HL-60 (cell line): ENCODE data around the gene WDR70.

ENCODE experiments used
- DNase-seq, 2 experiments: peaks; one replicate each; pipeline ENCODE4 v3.0.0-alpha.2; 2010 to 2020; ENCODE audit warnings: low read depth in 1 of 2, low spot score in 1 of 2
- H3K27ac ChIP-seq: fragments of 250-450 bp; sonication (Bioruptor Pico); replicated peaks from 2 replicates; pipeline ENCODE4 v1.5.1; 2020; ENCODE audit warnings: mild to moderate bottlenecking, moderate library complexity
- H3K27me3 ChIP-seq: fragments of 250-450 bp; sonication (Bioruptor Pico); 2 replicates; pipeline ENCODE4 v1.5.1; 2021; ENCODE audit warnings: mild to moderate bottlenecking, moderate library complexity; ENCODE audit not compliant: insufficient read depth, poor library complexity, severe bottlenecking
- H3K4me3 ChIP-seq: replicated peaks from 2 replicates; pipeline ENCODE4 v1.5.1; 2011; ENCODE audit warnings: mild to moderate bottlenecking, control low read depth, low read length; ENCODE audit not compliant: insufficient read depth
- GABPA ChIP-seq: IDR thresholded peaks from 2 replicates; pipeline ENCODE4 v1.6.1; 2012; ENCODE audit warnings: low read depth
- POLR2AphosphoS5 ChIP-seq: IDR thresholded peaks from 2 replicates; pipeline ENCODE4 v1.6.1; 2012; ENCODE audit warnings: low read depth
- SPI1 ChIP-seq: IDR thresholded peaks from 2 replicates; pipeline ENCODE4 v1.6.1; 2012; ENCODE audit warnings: low read depth, mild to moderate bottlenecking, borderline replicate concordance
- TF ChIP-seq, protein P1 (sequence below): IDR thresholded peaks from one replicate; pipeline ENCODE4 v1.5.1; 2011; ENCODE audit warnings: low read length, control low read depth, inconsistent platforms; ENCODE audit not compliant: insufficient read depth
- TF ChIP-seq, protein P2 (sequence below): IDR thresholded peaks from 2 replicates; pipeline ENCODE4 v1.6.1; 2012; ENCODE audit warnings: low read depth; ENCODE audit not compliant: insufficient replicate concordance

Gene WDR70

DNA sequence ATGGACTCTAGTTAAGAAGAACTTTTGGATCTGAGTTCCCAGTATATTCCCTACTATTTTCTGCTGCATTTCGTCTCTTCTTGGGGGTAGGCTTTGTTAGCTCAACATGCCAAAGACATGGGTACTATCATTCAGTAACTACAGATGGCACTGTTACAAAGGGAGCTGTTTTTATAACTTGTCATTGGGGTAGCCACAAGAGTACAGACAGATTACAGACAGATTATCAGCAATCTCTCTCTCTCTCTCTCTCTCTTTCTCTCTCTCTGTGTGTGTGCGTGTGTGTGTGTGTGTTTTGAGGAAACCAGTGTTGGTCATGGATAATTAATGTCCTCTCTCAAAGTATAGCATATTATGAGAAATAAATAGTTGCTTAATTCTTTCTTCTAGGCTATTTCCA, 116.1 kb downstream of the WDR70 start:
- TF ChIP-seq, protein P1, sequence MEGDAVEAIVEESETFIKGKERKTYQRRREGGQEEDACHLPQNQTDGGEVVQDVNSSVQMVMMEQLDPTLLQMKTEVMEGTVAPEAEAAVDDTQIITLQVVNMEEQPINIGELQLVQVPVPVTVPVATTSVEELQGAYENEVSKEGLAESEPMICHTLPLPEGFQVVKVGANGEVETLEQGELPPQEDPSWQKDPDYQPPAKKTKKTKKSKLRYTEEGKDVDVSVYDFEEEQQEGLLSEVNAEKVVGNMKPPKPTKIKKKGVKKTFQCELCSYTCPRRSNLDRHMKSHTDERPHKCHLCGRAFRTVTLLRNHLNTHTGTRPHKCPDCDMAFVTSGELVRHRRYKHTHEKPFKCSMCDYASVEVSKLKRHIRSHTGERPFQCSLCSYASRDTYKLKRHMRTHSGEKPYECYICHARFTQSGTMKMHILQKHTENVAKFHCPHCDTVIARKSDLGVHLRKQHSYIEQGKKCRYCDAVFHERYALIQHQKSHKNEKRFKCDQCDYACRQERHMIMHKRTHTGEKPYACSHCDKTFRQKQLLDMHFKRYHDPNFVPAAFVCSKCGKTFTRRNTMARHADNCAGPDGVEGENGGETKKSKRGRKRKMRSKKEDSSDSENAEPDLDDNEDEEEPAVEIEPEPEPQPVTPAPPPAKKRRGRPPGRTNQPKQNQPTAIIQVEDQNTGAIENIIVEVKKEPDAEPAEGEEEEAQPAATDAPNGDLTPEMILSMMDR: no peak
- TF ChIP-seq, protein P2, sequence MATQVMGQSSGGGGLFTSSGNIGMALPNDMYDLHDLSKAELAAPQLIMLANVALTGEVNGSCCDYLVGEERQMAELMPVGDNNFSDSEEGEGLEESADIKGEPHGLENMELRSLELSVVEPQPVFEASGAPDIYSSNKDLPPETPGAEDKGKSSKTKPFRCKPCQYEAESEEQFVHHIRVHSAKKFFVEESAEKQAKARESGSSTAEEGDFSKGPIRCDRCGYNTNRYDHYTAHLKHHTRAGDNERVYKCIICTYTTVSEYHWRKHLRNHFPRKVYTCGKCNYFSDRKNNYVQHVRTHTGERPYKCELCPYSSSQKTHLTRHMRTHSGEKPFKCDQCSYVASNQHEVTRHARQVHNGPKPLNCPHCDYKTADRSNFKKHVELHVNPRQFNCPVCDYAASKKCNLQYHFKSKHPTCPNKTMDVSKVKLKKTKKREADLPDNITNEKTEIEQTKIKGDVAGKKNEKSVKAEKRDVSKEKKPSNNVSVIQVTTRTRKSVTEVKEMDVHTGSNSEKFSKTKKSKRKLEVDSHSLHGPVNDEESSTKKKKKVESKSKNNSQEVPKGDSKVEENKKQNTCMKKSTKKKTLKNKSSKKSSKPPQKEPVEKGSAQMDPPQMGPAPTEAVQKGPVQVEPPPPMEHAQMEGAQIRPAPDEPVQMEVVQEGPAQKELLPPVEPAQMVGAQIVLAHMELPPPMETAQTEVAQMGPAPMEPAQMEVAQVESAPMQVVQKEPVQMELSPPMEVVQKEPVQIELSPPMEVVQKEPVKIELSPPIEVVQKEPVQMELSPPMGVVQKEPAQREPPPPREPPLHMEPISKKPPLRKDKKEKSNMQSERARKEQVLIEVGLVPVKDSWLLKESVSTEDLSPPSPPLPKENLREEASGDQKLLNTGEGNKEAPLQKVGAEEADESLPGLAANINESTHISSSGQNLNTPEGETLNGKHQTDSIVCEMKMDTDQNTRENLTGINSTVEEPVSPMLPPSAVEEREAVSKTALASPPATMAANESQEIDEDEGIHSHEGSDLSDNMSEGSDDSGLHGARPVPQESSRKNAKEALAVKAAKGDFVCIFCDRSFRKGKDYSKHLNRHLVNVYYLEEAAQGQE: no peak
- TF ChIP-seq POLR2AphosphoS5: no peak
- TF ChIP-seq SPI1: no peak
- no peak for TF ChIP-seq GABPA
- H3K27me3 ChIP-seq: no peaks in the 10 kb centered on the region
- DNase-seq: no peak
- H3K4me3 ChIP-seq: no peak overlapping the region
- H3K27ac ChIP-seq: no peak overlapping the region

DNA sequence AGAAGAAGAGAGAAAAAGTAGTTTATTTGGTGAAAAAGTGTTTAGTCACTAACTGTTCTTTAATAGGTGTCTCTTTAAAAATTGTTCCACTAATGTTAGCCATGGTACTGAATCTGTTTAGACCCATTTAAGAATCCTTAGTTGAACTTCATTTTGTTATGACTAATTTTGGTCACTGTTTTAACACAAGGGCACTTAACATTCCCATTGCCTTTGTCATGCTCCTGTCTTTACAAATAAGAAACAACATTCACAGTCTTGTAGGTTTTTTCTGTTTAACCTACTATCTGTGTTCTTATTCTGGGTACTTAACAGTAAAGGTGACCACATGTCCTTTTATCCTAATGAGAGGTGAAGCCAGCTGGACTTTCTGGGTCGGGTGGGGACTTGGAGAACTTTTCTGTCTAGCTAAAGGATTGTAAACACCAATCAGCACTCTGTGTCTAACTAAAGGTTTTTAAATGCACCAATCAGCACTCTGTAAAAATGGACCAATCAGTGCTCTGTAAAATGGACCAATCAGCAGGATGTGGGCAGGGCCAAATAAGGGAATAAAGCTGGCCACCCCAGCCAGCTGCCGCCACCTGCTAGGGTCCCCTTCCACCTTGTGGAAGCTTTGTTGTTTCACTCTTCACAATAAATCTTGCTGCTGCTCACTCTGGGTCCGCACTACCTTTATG, 116.7 kb downstream of the WDR70 start:
- H3K4me3 ChIP-seq: no peak overlapping the region
- TF ChIP-seq, protein P2: no peak
- TF ChIP-seq POLR2AphosphoS5: no peak
- TF ChIP-seq SPI1: no peak
- TF ChIP-seq, protein P1: no peak
- no peak for TF ChIP-seq GABPA
- no peak overlapping the region for H3K27ac ChIP-seq
- DNase-seq: no peak
- H3K27me3 ChIP-seq: no peaks in the 10 kb centered on the region

DNA sequence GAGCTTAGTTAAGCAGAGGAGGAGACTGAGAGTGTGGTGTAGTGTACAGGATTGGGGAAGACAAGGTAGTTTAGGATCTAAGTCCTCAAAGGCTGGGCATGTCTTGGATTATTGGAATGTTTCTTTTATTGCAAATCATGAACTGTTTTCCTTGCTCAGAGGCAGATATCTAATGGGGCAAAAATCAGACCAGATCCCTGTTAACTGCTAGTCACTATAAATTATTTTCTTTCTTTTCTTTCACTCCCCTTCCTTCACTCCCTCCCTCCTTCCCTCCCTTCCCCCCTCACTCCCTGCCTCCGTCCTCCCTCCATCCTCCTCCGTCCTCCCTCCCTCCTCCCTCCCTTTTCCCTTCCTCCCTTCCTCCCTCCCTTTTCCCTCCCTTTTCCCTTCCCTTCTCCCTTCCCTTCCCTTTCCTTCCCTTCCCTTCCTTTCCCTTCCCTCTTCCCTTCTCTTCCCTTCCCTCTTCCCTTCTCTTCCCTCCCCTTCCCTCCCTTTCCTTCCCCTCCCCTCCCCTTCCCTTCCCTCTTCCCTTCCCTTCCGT, 117.9 kb downstream of the WDR70 start:
- no peaks in the 10 kb centered on the region for H3K27me3 ChIP-seq
- no peak overlapping the region for H3K4me3 ChIP-seq
- TF ChIP-seq, protein P2: no peak
- TF ChIP-seq POLR2AphosphoS5 (no peak), SPI1 (no peak), GABPA (no peak)
- TF ChIP-seq, protein P1: no peak
- DNase-seq: no peak
- no peak overlapping the region for H3K27ac ChIP-seq
